GM06990 (cell line): ENCODE results near the gene MAP2K2.
"Not testable (repeated sequence)": the region's sequence is repeated elsewhere in the genome, so short reads cannot be mapped to it uniquely, and the experiment has no call there.

Experiments used
- DNase-seq: peaks from one replicate; pipeline ENCODE4 v3.0.0-alpha.2; 2011; ENCODE audit not compliant: insufficient read length; ENCODE audit errors: extremely low read depth
- H3K27me3 ChIP-seq: replicated peaks from 2 replicates; pipeline ENCODE4 v1.6.0; 2011; ENCODE audit warnings: low read length; ENCODE audit not compliant: control insufficient read depth, insufficient read depth
- H3K36me3 ChIP-seq: 2 replicates; pipeline ENCODE4 v1.5.1; 2011; ENCODE audit warnings: low read length; ENCODE audit not compliant: control insufficient read depth, insufficient read depth
- H3K4me3 ChIP-seq: replicated peaks from 2 replicates; pipeline ENCODE4 v1.5.1; 2011; ENCODE audit warnings: low read depth, mild to moderate bottlenecking, control low read depth, low read length
- TF ChIP-seq, protein P1 (sequence below): IDR thresholded peaks from 2 replicates; pipeline ENCODE4 v1.5.1; 2011; ENCODE audit warnings: low read length, control low read depth, mild to moderate bottlenecking, inconsistent platforms; ENCODE audit not compliant: insufficient read depth, poor library complexity, severe bottlenecking

Gene MAP2K2

DNA sequence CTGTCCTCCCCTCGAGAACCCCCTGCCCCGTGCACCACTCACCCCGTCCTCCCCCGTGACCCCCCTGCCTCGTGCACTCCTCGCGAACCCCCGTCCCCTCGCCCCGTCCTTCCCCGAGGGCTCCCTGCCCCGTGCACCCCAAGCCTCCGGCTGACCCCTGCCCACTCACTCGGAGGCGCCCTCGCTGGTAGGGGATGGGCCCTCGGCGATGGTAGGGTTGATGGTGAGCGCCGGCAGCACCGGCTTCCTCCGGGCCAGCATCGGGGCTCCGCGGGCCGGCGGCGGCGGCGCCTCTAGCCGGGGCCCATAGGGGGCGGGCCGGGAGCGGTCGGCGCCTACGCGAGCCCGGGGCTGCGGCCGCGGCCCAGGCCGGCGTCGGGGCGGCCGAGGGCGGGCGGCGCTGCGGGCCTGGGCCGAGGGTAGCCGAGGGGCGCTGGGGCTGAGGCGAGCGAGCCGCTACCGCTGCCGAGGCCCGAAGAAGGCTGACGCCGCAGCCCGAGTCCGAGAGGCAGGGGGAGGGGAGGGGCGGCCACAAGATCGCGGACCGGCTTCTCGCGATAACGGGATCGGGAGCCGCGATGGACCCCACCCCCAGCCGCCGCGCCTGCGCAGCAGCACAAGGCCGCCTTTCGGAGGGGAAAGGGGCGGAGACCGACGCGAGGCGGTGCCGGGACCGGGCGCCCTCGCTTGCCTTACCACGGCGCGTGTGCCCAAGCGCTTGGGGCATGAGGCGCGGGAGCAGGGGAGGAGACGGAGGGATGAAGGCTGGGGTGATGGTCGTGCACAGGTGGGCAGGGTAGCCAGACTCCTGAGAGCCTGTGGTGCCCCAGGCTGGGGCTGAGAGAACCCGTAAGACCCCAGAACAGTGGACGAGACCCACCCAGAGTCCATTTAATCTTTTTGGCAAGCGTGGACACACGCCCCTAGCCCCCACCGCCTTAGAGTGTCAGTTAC is at the start of gene MAP2K2:
MAP2K2 (minus strand) TSS at position 508 of the 954 bp plus-strand sequence; CDS start at position 261, 247 bp downstream.
- Histone ChIP-seq H3K4me3 (peak within 1 kb of the TSS; percentile 99), H3K27me3 (no peaks in the 10 kb centered on the region), H3K36me3 (peaks cover 7% of the 10 kb centered on the region)
- DNase-seq: peak; percentile 93
- TF ChIP-seq, protein P1, sequence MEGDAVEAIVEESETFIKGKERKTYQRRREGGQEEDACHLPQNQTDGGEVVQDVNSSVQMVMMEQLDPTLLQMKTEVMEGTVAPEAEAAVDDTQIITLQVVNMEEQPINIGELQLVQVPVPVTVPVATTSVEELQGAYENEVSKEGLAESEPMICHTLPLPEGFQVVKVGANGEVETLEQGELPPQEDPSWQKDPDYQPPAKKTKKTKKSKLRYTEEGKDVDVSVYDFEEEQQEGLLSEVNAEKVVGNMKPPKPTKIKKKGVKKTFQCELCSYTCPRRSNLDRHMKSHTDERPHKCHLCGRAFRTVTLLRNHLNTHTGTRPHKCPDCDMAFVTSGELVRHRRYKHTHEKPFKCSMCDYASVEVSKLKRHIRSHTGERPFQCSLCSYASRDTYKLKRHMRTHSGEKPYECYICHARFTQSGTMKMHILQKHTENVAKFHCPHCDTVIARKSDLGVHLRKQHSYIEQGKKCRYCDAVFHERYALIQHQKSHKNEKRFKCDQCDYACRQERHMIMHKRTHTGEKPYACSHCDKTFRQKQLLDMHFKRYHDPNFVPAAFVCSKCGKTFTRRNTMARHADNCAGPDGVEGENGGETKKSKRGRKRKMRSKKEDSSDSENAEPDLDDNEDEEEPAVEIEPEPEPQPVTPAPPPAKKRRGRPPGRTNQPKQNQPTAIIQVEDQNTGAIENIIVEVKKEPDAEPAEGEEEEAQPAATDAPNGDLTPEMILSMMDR: no peak

DNA sequence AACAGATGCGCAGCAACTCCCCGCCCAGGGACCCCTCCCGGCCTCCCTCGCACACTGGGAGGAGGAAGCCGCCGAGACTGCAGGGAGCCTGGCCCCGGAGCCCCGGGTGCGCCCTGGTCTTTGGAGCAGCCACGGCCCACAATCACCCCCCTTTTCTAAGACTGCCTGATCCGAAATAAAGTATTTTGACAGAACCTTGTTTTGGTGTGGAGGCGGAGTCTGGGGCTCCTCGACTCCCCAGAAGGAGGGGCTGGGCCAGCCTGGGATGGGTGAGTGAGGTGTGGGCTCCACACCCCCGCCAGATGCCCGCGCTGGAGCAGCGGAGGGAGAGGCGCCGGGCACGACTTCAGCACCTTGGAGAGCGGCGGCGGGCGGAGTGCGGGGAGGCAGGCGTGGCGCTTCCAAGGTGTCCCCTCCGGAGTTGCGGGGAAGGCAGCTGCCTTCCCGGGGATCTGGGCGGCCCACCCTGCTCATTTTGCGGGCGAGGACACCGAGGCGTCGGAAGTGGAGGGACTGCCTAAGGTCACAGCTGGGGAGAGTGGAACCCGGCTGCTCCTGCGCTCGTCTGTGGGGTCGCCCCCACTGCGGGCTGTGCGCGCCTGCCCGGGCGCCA is 49.0 kb upstream of the MAP2K2 start:
- Histone ChIP-seq H3K4me3 (no peak overlapping the region), H3K36me3 (peaks cover 2% of the 10 kb centered on the region), H3K27me3 (no peaks in the 10 kb centered on the region; the same call in 1 of the 2 replicates)
- no peak for DNase-seq
- TF ChIP-seq, protein P1: no peak

DNA sequence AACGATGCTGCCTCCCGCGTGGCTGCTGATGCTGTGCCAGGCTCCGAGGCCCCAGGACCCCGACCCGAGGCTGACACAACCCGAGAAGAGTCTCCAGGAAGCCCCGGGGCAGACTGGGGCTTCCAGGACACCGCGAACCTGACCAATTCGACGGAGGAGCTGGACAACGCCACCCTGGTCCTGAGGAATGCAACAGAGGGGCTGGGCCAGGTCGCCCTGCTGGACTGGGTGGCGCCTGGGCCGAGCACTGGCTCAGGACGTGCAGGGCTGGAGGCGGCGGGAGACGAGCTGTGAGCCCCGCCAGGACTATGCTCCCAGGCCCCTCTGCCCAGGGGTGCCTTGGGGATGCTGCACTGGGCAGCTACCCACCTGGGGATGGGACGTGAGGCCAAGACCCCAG is 47.8 kb upstream of the MAP2K2 start:
- TF ChIP-seq, protein P1: no peak

DNA sequence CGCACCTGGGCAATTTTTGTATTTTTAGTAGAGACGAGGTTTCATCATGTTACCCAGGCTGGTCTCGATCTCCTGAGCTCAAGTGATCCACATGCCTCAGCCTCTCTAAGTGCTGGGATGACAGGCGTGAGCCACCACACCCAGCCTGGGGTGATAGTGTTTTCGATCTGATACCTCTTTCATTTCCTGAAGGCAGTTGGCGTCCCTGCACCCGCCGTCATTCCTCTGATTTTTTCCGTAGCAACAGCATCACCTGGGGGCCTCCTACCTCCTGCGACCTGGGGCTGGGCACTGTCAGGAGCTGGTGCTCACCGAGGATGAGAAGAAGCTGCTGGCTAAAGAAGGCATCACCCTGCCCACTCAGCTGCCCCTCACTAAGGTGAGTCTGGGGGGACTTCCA is 40.3 kb upstream of the MAP2K2 start:
- Histone ChIP-seq H3K4me3 (no peak overlapping the region), H3K36me3 (no peaks in the 10 kb centered on the region), H3K27me3 (no peaks in the 10 kb centered on the region; the same call in 1 of the 2 replicates)
- TF ChIP-seq, protein P1: no peak
- DNase-seq: no peak

More for the DNA sequence above, 47.8 kb upstream of the MAP2K2 start:
- no peak overlapping the region for H3K4me3 ChIP-seq
- no peak for DNase-seq
- H3K36me3 ChIP-seq: no peaks in the 10 kb centered on the region; the same call in none of the 2 replicates
- no peaks in the 10 kb centered on the region; the same call in 1 of the 2 replicates for H3K27me3 ChIP-seq

DNA sequence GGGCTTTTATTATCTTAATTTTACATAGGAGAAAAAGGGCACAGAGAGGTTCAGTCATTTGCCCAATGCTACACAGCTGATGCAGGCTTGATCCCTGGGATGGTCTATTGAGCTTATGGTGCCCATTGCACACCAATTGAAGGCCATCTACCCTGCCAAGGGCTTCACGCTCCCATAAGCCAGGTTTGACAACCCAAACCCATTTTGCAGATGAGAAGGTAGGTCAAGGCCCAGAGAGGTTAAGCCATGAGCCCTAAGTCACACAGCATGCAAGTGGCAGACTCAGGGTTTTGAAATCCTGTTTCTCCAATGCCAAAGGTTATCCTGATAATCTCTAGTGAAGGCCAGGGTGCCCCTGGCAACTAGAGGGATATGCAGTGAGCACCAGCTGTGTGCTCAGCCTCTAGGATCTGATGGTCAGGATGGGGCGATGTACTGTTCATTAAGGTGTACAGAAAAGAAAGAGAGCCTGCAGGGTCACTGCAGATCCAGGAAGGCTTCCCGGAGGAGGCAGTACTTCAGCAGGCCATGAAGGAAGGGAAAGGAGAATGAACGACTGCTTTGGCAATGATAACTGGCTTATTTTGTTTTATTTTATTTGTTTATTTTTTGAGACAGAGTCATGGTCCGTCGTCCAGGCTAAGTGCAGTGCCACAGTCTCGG is 37.6 kb upstream of the MAP2K2 start:
- no peaks in the 10 kb centered on the region for H3K36me3 ChIP-seq
- H3K4me3 ChIP-seq: no peak overlapping the region
- H3K27me3 ChIP-seq: no peaks in the 10 kb centered on the region; the same call in 1 of the 2 replicates
- TF ChIP-seq, protein P1: no peak
- no peak for DNase-seq

DNA sequence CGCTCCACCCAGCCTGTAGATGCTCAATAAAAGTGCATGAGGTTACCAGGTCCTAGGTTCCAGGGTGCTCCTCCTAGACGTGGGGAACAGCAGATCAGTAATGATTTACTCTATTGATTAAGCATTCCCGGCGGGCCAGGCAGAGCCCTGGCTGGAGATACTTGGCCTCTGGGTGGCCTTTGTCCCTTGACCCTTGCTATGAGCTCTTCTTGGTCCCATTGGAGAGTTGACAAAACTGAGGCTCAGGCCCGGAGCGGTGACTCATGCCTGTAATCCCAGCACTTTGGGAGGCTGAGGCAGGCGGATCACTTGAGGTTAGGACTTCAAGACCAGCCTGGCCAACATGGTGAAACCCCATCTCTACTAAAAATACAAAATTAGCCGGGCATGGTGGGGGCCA is 34.0 kb upstream of the MAP2K2 start:
- not testable (repeated sequence) for DNase-seq, H3K36me3 ChIP-seq, H3K4me3 ChIP-seq, H3K27me3 ChIP-seq
